ENCODE data around the gene WASHC3. TPM values are rescaled to one million over a fixed set of nuclear protein-coding genes. Genes with fewer than 3 reads are reported as not detected.
A peak's percentile ranks its signal among the peaks of the same experiment; 100 is the strongest.

The WASHC3 gene
- total and polyA plus RNA-seq, 10 of the 15 experiments (the other 5 are each of a cell fraction or from before 2014, with no cell fraction given): 18.8 to 106 (median 64.3) TPM

GRCh38 chr12:102031852-102032251, 29.9 kb downstream of the WASHC3 start:
- Histone ChIP-seq H3K27me3 (replicated peaks in 1 of 2; ENCODE audit: control insufficient read depth in 2 of 2, insufficient read depth in 2 of 2, low read length in 1 of 2) (no peaks in the 10 kb centered on the region), H3K4me3 (no peak overlapping the region), H3K27ac (ENCODE audit: control insufficient read depth, insufficient read depth) (no peak overlapping the region), H3K9me3 (replicated peaks; ENCODE audit: control insufficient read depth, insufficient read depth, low read length) (no peaks in the 10 kb centered on the region), H3K9ac (ENCODE audit: control insufficient read depth, insufficient read depth, low read length) (no peak overlapping the region), H4K20me1 (ENCODE audit: control insufficient read depth, insufficient read depth) (no peaks in the 10 kb centered on the region), H2AFZ (ENCODE audit: control insufficient read depth, low read depth, low read length) (no peak overlapping the region), H3K36me3 (ENCODE audit: control insufficient read depth in 2 of 2, insufficient read depth in 2 of 2, low read length in 1 of 2) (peaks cover 0 to 19% of the 10 kb centered on the region in 2 experiments; a peak in 2 of 4 replicates), H3K4me1 (ENCODE audit: control insufficient read depth, insufficient read depth, low read length) (no peaks in the 10 kb centered on the region), H3K79me2 (ENCODE audit: control insufficient read depth, insufficient read depth, low read length) (no peaks in the 10 kb centered on the region), H3K4me2 (ENCODE audit: control insufficient read depth, insufficient read depth) (no peak overlapping the region)
- intact Hi-C loops (cut with micrococcal nuclease; ENCODE audit: unreplicated experiment) (no loop called here), in situ Hi-C loops (cut with MboI) (no loop called here)
- peak; percentile 63; the same call in 1 of the 2 replicates for TF ChIP-seq PAX5 (IDR thresholded peaks at IDR 0.05; ENCODE audit: borderline replicate concordance, low read depth, low read length)
- no peak for TF ChIP-seq ATF7 (IDR thresholded peaks at IDR 0.05; ENCODE audit: low read depth)
- no peak for TF ChIP-seq SRF (IDR thresholded peaks at IDR 0.05; ENCODE audit: low read depth in 2 of 2, low read length in 2 of 2)
- no peak for TF ChIP-seq POLR2A (IDR thresholded peaks at IDR 0.05; ENCODE audit: low read depth, low read length)
- FAIRE-seq (no peak), DNase-seq (ENCODE audit: low read depth, low spot score) (no peak), ATAC-seq (no peak)
- ChIA-PET CTCF (interaction anchor here (0.9 to 1.6 kb wide), 4 partner anchors 9 to 737 kb away, joined by 3 to 9 read pairs (median 3); no protein-coding TSS in a partner anchor), POLR2A (interaction anchor here (1.0 to 1.3 kb wide), 2 partner anchors 29 to 95 kb away, joined by 3 to 5 read pairs; partner anchors contain the start of gene WASHC3), RAD21 (ENCODE audit: unreplicated experiment) (interaction anchor here (0.9 kb wide), 1 partner anchor 90 kb away, joined by 3 read pairs; no protein-coding TSS in a partner anchor), SMC1A (ENCODE audit: uncharacterized antibody, unreplicated experiment) (interaction anchor here (0.5 to 2.1 kb wide), 13 partner anchors 10 to 1512 kb away, joined by 3 to 8 read pairs (median 4); no protein-coding TSS in a partner anchor)
- no TSS peak for BruUV-seq (replicated peaks)

GRCh38 chr12:102029141-102029540, 32.6 kb downstream of the WASHC3 start:
- Histone ChIP-seq H3K79me2 (ENCODE audit: control insufficient read depth, insufficient read depth, low read length) (no peaks in the 10 kb centered on the region), H2AFZ (ENCODE audit: control insufficient read depth, low read depth, low read length) (no peak overlapping the region), H3K27me3 (replicated peaks in 1 of 2; ENCODE audit: control insufficient read depth in 2 of 2, insufficient read depth in 2 of 2, low read length in 1 of 2) (no peaks in the 10 kb centered on the region), H3K27ac (ENCODE audit: control insufficient read depth, insufficient read depth) (no peak overlapping the region), H3K4me1 (ENCODE audit: control insufficient read depth, insufficient read depth, low read length) (no peaks in the 10 kb centered on the region), H3K36me3 (ENCODE audit: control insufficient read depth in 2 of 2, insufficient read depth in 2 of 2, low read length in 1 of 2) (peaks cover 0 to 14% of the 10 kb centered on the region in 2 experiments; a peak in 1 of 4 replicates), H3K4me2 (ENCODE audit: control insufficient read depth, insufficient read depth) (no peak overlapping the region), H3K9me3 (replicated peaks; ENCODE audit: control insufficient read depth, insufficient read depth, low read length) (no peaks in the 10 kb centered on the region), H3K4me3 (no peak overlapping the region), H3K9ac (ENCODE audit: control insufficient read depth, insufficient read depth, low read length) (no peak overlapping the region), H4K20me1 (ENCODE audit: control insufficient read depth, insufficient read depth) (no peaks in the 10 kb centered on the region)
- ChIA-PET CTCF (interaction anchor here (1.0 to 1.5 kb wide), 2 partner anchors 20 to 70 kb away, joined by 4 read pairs; no protein-coding TSS in a partner anchor), RAD21 (ENCODE audit: unreplicated experiment) (interaction anchor here (1.1 kb wide), 1 partner anchor 18 kb away, joined by 3 read pairs; no protein-coding TSS in a partner anchor), SMC1A (ENCODE audit: uncharacterized antibody, unreplicated experiment) (interaction anchor here (1.2 kb wide), 1 partner anchor 9 kb away, joined by 3 read pairs; no protein-coding TSS in a partner anchor), POLR2A (no interaction called here)
- FAIRE-seq (no peak), ATAC-seq (no peak), DNase-seq (ENCODE audit: low read depth, low spot score) (no peak)
- 86% methylated on average over 4 of the region's 4 CpGs for WGBS (ENCODE audit: insufficient coverage, insufficient replicate concordance, low lambda C conversion rate, missing lambda C conversion rate)
- no TSS peak for BruUV-seq (replicated peaks)
- intact Hi-C loops (cut with micrococcal nuclease; ENCODE audit: unreplicated experiment): no loop called here
- in situ Hi-C loops (cut with MboI): no loop called here
- TF ChIP-seq NFYB (IDR thresholded peaks at IDR 0.05; ENCODE audit: insufficient read depth, low read depth, low read length): no peak
- TF ChIP-seq FOXK2 (IDR thresholded peaks at IDR 0.05): no peak
- TF ChIP-seq STAT3 (IDR thresholded peaks at IDR 0.05; ENCODE audit: low read depth, low read length): no peak
- no peak for TF ChIP-seq RAD21 (IDR thresholded peaks at IDR 0.05; ENCODE audit: insufficient read depth, low read depth, low read length)
- no peak for TF ChIP-seq ZBTB4 (CRISPR knock-in tag; IDR thresholded peaks at IDR 0.05)
- no peak for TF ChIP-seq MAX (IDR thresholded peaks at IDR 0.05; ENCODE audit: low read depth, low read length)
- no peak for TF ChIP-seq IRF3 (IDR thresholded peaks at IDR 0.05)
